ENCODE data around the gene SYT6.

Gene SYT6

DNA sequence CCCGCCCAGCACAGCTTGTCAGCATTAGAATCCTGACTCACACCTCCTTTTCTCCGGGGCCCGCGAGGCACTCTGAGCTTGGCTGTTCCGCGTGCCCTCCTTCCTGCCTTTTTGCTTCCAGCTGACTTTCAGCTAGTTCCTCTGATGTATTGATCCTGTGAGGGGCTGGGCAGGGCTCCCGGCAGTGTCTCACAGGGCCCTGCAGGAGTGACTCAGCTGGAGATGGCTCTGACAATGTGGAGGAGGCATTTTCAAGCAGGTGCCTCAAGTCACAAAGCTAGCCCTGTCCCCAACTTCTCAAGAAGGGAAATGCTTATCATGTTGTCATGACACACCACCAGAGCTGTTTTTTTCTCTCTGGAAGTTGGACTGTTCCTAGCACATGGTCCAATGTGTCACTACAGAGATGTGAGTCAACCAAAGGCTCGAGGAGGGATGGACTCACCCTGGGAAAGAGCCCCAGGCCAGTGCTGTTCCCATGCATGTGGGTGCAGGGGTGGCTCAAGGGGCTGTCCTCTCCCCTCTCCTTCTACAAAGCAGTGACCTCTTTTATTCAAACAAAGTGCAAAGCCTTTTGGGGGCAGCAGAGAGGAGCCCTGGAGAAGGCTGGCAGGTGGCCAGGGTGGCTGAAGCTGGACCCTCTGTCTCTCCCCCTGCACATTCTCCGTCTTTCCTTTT is 30.6 kb downstream of the SYT6 start:
- in situ Hi-C loops (cut with MboI; ENCODE audit: low sequenced_read_pairs) = no loop called here

DNA sequence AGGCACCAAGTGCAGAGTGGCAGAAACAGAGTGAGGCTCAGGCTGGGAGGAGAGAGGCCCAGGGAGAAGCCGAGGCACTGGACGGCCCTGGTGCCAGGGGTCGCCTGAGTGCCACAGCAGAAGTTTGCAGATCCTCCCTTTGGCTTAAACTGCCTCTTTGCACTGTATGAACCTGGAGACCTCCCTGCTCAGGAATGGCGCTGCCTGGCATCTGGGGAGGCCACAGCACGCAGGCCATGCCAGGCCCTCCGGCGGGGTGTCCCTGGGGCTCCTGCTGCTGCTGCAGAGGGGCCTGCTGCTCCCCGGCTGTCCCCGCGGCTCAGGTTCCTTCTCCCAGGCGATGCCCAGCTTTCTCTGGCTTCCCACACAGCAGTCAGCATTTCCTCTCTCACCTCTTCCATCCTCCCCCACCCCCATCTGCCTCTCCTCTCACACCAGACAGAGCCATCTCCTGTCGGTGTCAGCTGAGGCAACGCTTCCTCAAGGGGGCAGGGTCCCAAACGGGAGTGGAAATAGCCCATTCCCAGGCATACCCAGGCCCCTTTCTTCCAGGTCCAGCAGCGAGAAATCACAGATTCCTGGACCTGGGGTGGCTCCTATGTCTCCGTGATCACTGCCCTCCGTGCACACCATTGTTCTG is 35.2 kb downstream of the SYT6 start:
- in situ Hi-C loops (cut with MboI; ENCODE audit: low sequenced_read_pairs) = no loop called here

GRCh38 chr1:114117654-114118053 is 36.0 kb downstream of the SYT6 start:
- in situ Hi-C loops (cut with MboI; ENCODE audit: low sequenced_read_pairs) = no loop called here

DNA sequence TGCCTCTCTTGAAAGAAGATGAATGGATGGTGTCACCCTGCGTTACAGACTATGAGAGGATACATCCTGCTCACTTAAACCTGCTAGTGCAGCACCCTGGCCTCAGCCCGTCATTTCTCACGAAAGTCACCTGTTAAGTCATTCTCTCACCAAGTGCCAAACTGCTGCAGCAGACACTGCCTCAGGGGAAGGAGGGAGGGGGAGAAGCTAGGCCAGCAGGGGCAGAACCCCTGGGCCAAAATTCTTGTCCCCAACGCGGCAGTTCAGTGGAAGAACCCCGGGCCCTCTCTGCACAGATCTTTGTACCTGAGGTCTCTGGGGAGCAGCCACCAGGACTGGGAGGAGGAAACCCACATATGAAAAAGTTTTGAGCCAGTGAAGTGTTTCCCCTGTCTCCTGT is 37.6 kb downstream of the SYT6 start:
- in situ Hi-C loops (cut with MboI; ENCODE audit: low sequenced_read_pairs) = no loop called here

GRCh38 chr1:114114185-114115094 is 39.2 kb downstream of the SYT6 start:
- in situ Hi-C loops (cut with MboI; ENCODE audit: low sequenced_read_pairs) = no loop called here

DNA sequence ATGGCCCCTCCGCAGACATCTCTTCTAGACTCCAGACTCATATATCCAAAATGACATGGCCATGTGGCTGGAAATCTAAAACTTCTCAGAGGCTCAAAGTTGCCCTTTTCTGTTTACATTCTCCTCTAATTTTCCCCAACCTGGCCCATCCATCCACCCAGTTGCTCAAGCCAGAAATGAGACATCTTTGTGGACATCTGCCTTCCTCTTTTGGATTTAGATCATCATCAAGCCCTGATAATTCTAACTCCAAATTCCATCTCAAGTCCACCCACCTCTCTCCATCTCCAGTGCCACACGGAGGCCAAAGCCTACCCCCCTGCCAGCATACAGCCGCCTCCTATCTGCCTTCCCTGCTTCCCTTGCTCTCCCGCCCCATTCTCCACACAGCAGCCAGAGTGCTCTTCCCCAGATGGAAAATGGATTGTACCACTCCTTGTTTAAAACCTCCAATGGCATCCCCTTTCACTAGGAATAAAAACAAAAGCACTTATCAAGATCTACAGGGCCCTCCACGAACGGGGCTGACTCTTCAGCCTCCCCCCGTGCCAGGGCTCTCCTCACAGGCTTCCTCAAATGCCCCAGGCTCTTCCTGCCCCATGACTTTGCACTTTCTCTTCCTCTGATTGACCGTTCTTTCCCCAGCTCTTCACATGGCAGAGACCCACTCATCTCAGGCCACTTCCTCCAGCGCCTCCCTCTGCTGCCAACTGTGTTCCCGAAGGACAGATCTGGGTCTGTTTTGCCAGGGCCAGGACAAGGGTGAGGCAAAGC is 40.1 kb downstream of the SYT6 start:
- in situ Hi-C loops (cut with MboI; ENCODE audit: low sequenced_read_pairs) = no loop called here

DNA sequence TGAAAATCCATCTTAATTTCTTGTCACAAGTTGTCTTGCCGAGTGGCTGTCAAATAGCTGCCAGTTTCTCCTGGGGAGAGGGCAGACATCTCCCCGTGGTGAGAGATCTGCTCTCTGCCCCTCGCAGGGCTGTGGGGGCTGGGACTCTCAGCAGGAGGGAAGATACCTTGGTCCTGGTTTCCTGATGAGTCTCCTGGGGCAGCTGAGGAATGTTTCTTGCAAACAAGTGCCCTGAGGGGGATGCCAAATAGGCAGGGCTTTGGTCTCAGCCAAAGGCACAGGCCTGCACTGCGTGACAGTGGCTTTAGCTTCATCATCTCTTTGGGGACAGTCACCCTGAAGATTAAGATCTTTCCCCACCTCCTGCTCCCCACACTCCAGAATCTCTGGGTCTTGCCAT is 40.9 kb downstream of the SYT6 start:
- in situ Hi-C loops (cut with MboI; ENCODE audit: low sequenced_read_pairs) = no loop called here

- in situ Hi-C loops (cut with MboI; ENCODE audit: low sequenced_read_pairs) = no loop called here
Measured at GRCh38 chr1:114111731-114112641, 41.7 kb downstream of the SYT6 start.

GRCh38 chr1:114109981-114110380 is 43.7 kb downstream of the SYT6 start:
- in situ Hi-C loops (cut with MboI; ENCODE audit: low sequenced_read_pairs) = no loop called here

DNA sequence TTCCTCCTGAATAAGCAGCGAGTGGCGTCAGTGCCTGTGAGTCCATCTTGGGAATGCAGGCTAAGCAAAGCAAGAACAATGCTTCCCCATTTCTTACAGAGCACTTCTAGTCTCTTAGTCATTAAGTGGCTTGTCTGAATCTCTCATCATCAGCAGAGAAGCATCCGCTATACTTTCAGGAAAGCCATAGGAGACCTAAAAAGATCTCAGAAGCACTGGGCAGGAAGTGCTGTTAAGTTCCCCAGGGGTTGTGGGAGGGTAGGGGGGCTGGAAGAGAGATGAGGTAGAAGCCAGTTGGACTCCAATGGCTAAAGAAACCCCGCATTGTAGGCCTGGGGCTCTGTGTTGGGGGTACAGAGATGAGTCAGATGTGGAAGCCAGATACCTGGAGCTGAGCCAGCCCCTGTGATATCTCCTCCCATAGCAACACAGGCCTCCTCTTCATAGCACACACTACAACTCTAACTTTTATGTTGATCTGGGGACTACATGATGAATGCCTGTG is 44.9 kb downstream of the SYT6 start:
- in situ Hi-C loops (cut with MboI; ENCODE audit: low sequenced_read_pairs) = no loop called here

- in situ Hi-C loops (cut with MboI; ENCODE audit: low sequenced_read_pairs) = no loop called here
Measured at GRCh38 chr1:114107474-114108435, 45.9 kb downstream of the SYT6 start.

- in situ Hi-C loops (cut with MboI; ENCODE audit: low sequenced_read_pairs) = no loop called here
Measured at GRCh38 chr1:114105421-114105979, 48.2 kb downstream of the SYT6 start.

GRCh38 chr1:114104949-114105348 is 48.7 kb downstream of the SYT6 start:
- in situ Hi-C loops (cut with MboI; ENCODE audit: low sequenced_read_pairs) = no loop called here

- in situ Hi-C loops (cut with MboI; ENCODE audit: low sequenced_read_pairs) = no loop called here
Measured at GRCh38 chr1:114103992-114104391, 49.7 kb downstream of the SYT6 start.

- in situ Hi-C loops (cut with MboI; ENCODE audit: low sequenced_read_pairs) = no loop called here
Measured at GRCh38 chr1:114102136-114102535, 51.5 kb downstream of the SYT6 start.

DNA sequence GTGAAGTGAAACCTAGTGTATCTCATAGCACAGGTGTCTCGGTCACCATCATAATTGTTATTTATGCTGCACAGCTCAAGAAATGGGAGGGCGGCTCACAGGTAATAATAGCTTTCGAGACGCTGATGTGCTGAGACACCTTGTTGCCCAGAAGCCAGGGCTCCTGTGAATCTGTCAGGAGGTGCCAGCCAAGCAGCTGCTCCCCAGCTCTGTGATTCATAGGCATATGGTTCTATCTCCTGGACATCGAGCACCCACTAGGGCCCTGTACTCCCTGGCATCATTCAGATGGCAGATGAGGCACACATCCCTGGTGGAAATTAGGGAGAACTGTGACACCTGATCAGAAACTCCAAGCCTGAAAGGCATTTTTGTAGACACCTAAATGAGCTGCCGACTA is 53.5 kb downstream of the SYT6 start:
- in situ Hi-C loops (cut with MboI; ENCODE audit: low sequenced_read_pairs) = no loop called here

GRCh38 chr1:114099268-114099667 is 54.4 kb downstream of the SYT6 start:
- in situ Hi-C loops (cut with MboI; ENCODE audit: low sequenced_read_pairs) = no loop called here

DNA sequence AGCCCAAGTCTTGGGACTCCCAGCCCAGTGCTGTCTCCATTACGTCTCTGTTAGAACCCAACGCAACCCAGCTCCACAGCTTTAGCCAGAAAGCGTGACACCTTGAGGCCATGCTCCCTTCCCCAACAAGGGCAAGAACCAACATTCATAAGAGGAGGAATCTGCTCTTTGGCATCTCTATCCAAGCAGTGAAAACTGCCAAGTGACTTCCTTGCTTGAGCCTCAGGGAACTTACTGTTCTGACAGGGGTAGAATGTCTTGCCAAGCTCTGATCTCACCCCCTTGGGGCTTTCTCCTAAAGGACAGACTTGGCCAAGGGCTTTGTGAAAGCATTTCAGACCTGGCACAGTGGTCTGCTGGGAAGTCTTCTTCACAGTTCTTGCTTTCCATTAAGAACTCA is 56.6 kb downstream of the SYT6 start:
- in situ Hi-C loops (cut with MboI; ENCODE audit: low sequenced_read_pairs) = no loop called here

All from HL-60/S4 treated with phorbol 12-myristate 13-acetate at 8.2 ng/mL for 4 days and 3 days (cell line).